WERI-Rb-1 (cell line): ENCODE results near the gene PLXNA2.

ENCODE experiments used
- DNase-seq: peaks from one replicate; pipeline ENCODE4 v3.0.0-alpha.2; 2020
- H3K27ac ChIP-seq: fragments of 250-450 bp; sonication (Bioruptor Pico); 2 replicates; pipeline ENCODE4 v1.5.1; 2020; ENCODE audit warnings: mild to moderate bottlenecking, moderate library complexity
- H3K27me3 ChIP-seq: fragments of 250-450 bp; sonication (Bioruptor Pico); 2 replicates; pipeline ENCODE4 v1.5.1; 2021; ENCODE audit warnings: mild to moderate bottlenecking, low read depth, moderate library complexity; ENCODE audit not compliant: insufficient read depth, severe bottlenecking
- H3K36me3 ChIP-seq: fragments of 250-450 bp; sonication (Bioruptor Pico); 2 replicates; pipeline ENCODE4 v1.5.1; 2020; ENCODE audit warnings: mild to moderate bottlenecking, moderate library complexity
- H3K4me3 ChIP-seq: 2 replicates; pipeline ENCODE4 v1.5.1; 2011; ENCODE audit warnings: low read depth, mild to moderate bottlenecking, control low read depth, low read length
- H3K9me3 ChIP-seq: fragments of 250-450 bp; sonication (Bioruptor Pico); 2 replicates; pipeline ENCODE4 v1.5.1; 2021; ENCODE audit warnings: mild to moderate bottlenecking, moderate library complexity; ENCODE audit not compliant: severe bottlenecking
- TF ChIP-seq, protein P1 (sequence below): IDR thresholded peaks from 2 replicates; pipeline ENCODE4 v1.5.1; 2011; ENCODE audit warnings: low read depth, mild to moderate bottlenecking, control low read depth, inconsistent platforms, low read length

PLXNA2 gene

DNA sequence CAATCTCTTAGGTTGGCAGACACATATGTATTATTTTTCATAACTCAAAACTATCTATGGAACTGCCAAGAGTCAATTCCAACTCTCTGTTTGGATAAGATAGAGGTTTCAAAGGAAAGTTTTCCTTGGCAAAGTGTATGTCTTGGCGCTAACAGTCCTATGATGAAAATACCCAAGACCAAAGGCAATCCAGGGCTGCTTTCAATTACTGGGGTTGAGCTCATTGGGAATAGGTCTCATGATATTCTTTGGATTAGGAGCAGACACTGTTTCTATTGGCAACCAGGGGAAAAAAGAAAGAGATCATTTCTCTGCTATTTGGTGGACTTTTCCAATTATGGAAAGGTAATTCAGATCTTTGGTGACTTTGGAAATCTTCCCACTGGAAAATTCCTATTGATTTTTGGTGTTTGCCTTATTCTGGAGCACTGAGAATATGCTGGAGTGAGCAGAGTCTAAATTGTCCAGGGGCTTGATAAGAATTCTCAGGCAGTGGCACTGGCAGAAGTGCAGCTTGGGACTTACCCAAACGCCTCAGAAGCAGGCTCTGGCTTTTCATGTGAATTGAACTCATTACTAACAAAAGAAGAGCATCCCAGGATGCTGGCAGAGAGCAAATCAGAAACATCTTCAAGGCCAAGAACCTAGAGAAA, 20.4 kb upstream of the PLXNA2 start:
- TF ChIP-seq, protein P1, sequence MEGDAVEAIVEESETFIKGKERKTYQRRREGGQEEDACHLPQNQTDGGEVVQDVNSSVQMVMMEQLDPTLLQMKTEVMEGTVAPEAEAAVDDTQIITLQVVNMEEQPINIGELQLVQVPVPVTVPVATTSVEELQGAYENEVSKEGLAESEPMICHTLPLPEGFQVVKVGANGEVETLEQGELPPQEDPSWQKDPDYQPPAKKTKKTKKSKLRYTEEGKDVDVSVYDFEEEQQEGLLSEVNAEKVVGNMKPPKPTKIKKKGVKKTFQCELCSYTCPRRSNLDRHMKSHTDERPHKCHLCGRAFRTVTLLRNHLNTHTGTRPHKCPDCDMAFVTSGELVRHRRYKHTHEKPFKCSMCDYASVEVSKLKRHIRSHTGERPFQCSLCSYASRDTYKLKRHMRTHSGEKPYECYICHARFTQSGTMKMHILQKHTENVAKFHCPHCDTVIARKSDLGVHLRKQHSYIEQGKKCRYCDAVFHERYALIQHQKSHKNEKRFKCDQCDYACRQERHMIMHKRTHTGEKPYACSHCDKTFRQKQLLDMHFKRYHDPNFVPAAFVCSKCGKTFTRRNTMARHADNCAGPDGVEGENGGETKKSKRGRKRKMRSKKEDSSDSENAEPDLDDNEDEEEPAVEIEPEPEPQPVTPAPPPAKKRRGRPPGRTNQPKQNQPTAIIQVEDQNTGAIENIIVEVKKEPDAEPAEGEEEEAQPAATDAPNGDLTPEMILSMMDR = no peak
- no peak for DNase-seq
- Histone ChIP-seq H3K27me3 (no peaks in the 10 kb centered on the region), H3K27ac (no peak overlapping the region), H3K9me3 (peaks cover 11% of the 10 kb centered on the region), H3K36me3 (no peaks in the 10 kb centered on the region), H3K4me3 (no peak overlapping the region)

DNA sequence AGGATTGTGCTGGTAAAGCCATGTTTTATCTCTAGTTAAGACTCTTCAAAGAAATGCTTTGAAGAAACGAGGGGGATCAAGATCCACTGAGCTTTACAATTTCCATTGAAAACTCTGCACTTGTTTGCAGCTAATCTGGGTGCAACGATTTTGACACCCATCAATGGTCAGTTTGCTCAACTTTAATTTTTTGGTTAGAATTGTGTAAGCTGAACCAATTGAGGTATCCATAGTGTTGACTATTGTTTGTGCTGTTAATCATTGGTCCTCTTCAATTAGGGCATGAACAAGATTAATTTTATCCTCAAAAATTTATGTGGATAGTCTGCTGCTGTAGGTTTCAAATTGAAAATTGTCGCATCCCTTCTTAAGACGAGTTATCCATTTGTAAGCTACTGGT, 17.7 kb upstream of the PLXNA2 start:
- Histone ChIP-seq H3K27me3 (no peaks in the 10 kb centered on the region), H3K9me3 (peaks cover 11% of the 10 kb centered on the region), H3K27ac (no peak overlapping the region), H3K36me3 (no peaks in the 10 kb centered on the region), H3K4me3 (no peak overlapping the region)
- no peak for DNase-seq
- TF ChIP-seq, protein P1 = no peak

DNA sequence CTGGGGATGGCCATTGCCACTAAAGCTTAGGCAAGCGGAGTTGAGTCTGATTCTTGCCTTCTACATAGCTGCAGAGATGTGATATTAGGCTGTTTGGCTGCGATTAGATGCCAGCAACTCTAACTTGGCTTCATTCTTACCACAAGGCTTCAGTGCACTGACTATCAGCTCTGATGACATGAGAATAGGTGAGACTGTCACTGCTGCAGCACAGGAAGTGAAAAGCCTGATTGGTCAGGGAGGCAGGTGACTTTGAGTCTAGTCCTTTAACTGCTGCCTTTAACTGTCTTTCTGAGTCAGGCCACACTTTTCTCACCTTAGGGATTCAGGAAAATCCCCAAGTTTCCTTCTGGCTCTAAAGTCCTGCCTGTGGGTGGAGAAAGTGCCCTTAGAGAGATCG, 14.1 kb upstream of the PLXNA2 start:
- H3K9me3 ChIP-seq = peaks cover 11% of the 10 kb centered on the region
- H3K36me3 ChIP-seq = no peaks in the 10 kb centered on the region
- H3K4me3 ChIP-seq = no peak overlapping the region
- DNase-seq = no peak
- no peaks in the 10 kb centered on the region for H3K27me3 ChIP-seq
- TF ChIP-seq, protein P1 = no peak
- no peak overlapping the region for H3K27ac ChIP-seq

DNA sequence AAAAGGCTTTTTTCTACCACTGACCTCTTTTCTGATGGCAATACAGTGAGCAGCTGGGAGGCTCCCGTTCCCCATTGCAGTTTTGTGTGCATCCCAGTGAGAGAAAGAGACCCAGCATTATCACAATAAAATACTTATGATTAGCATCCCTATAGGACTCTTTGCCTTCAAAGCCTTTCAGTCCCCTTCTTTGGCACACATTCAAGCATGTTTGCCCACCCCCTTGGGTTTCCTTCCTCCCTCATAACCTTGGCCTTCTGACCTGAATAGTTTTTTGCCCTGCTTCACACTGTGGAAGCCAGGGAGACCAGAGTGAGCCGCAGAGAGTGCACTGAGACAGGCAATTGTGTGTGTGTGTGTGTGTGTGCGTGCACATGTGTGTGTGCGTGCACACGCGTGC, 13.2 kb upstream of the PLXNA2 start:
- TF ChIP-seq, protein P1 = no peak
- Histone ChIP-seq H3K36me3 (no peaks in the 10 kb centered on the region), H3K9me3 (peaks cover 11% of the 10 kb centered on the region), H3K27me3 (no peaks in the 10 kb centered on the region), H3K27ac (no peak overlapping the region), H3K4me3 (no peak overlapping the region)
- DNase-seq = no peak

DNA sequence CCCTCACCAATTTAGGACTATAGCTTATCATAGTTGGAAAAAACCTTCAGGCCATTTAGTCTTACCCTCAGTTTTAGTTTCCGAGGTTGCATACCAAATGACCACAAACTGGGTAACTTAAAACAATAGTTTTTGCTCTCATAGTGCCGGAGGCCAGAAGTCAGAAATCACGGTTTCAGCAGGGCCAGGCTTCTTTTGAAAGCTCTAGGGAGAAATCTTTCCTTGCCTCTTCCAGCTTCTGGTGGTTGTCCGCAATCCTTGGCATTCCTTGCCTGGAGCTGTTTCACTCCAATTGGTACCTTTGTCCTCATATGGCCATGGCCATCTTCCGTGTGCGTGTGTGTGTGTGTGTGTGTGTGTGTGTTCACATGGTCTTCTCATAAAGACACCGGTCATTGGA, 12.4 kb upstream of the PLXNA2 start:
- TF ChIP-seq, protein P1 = no peak
- DNase-seq = no peak
- Histone ChIP-seq H3K36me3 (no peaks in the 10 kb centered on the region), H3K27ac (no peak overlapping the region), H3K4me3 (no peak overlapping the region), H3K9me3 (peaks cover 11% of the 10 kb centered on the region), H3K27me3 (no peaks in the 10 kb centered on the region)

DNA sequence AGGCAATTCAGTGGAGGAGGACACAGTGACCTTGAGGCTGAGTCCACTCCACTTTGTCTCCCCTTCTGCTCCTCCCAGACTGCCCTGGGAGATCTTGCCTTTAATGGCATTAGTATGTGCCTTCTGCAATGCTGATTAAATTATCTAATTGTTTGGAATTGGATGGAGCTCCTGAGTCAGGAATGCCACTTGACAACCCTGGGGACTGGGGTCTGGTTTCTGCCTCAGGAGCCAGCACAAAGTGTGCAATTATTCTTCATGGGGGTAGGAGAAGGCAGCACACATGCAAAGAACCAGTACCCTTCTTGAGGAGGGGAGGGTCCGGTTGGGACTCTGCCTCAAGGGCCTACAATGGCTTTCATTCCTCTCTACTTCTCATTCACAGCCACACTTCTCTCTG, 11.9 kb upstream of the PLXNA2 start:
- TF ChIP-seq, protein P1 = no peak

More for the DNA sequence above, 11.9 kb upstream of the PLXNA2 start:
- Histone ChIP-seq H3K27ac (no peak overlapping the region), H3K36me3 (no peaks in the 10 kb centered on the region), H3K27me3 (no peaks in the 10 kb centered on the region), H3K4me3 (no peak overlapping the region), H3K9me3 (peaks cover 8% of the 10 kb centered on the region)
- no peak for DNase-seq
